ENCODE measurements around the gene IFNA6.
A peak's percentile ranks its signal among the peaks of the same experiment; 100 is the strongest.

Gene IFNA6

DNA sequence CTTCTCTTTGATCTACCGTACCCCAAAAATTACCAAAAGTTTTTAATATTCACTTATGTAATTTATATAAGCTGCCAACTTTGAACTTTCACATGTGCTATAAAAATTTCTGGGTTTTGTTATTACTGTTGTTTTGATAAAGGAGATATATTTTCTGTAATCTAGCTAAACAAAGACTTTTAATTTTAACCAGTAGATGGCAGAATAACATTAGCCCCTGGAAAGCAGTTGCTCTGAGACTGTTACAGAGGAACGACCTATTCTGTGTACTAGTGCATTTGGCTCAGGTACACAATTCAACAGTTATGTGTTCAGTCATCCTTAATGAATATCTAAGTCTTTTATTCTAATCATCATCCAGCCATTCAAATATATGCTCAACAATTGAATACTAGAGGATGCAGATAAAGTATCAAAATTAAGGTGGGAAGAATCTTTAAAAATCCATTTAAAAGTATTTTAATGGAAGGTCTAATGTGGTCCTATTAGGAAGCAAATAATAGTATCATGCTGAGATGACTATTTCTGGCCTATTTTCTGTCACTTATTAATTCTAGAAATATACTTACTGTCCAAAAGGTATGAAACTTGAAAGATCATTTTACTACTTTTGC is 24.1 kb downstream of the IFNA6 start:
- peak in 1 of 2 experiments; percentile 71 for DNase-seq

DNA sequence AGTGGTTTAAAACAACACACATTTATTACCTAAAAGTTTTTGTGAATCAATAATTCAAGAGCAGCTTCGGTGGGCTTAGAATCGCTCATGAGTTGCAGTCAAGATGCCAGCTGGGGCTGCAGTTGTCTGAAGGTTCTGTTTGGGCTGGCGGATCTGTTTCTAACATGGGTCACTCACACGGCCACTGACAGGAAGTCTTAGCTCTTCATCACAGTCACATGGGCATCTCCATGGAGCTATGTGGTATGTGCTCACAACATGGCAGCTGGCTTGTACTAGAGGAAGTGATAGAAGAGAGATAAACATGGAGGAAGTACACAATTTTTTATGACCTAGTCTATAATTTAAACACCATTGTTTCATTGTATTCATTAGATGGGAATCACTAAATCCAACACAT is 26.6 kb downstream of the IFNA6 start:
- DNase-seq: no peak

DNA sequence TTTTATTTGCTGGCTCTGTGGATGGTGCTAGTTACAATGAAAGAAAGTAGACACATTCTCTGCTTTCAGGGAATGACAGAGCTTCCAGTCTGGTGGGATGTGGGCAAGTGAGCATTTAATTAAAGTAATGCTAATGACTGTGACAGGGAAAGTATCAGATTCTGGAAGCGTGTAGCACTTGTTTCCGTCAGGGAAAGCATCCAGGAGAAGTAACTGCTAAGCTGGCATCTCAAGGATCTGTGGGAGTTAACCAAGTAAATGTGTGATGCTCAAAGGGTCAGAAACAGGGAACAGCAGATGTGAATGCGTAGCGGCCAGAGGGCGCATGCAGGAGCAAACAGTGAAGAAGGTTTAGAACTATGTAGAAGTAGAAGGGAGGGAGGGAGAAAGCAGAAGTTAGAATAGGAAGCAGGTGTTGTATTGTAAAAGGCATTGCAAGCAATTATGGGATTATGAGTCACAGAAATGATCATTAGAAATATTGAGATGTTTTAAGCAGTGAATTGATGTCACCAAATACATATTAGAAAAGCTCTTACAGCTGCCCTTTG is 27.7 kb downstream of the IFNA6 start:
- DNase-seq: no peak

DNA sequence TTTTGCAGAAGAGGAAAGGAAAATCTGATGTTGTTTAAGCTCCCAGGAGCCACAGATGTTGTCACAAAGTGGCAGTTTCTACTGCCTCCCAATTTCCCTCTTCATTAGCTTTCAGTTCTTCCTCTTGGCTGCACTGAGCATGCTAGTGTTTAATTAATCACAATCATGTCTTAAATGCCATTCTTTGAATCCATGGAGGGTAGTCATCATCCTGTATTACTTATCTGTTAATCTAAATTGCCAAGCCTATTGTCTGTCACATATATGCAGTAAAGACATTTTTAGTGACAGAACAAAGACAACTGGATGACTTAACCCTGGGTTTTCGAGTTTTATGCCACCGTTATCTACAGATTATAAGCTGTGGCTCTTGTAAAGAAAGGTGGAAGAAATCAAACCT is 30.2 kb downstream of the IFNA6 start:
- DNase-seq: no peak

DNA sequence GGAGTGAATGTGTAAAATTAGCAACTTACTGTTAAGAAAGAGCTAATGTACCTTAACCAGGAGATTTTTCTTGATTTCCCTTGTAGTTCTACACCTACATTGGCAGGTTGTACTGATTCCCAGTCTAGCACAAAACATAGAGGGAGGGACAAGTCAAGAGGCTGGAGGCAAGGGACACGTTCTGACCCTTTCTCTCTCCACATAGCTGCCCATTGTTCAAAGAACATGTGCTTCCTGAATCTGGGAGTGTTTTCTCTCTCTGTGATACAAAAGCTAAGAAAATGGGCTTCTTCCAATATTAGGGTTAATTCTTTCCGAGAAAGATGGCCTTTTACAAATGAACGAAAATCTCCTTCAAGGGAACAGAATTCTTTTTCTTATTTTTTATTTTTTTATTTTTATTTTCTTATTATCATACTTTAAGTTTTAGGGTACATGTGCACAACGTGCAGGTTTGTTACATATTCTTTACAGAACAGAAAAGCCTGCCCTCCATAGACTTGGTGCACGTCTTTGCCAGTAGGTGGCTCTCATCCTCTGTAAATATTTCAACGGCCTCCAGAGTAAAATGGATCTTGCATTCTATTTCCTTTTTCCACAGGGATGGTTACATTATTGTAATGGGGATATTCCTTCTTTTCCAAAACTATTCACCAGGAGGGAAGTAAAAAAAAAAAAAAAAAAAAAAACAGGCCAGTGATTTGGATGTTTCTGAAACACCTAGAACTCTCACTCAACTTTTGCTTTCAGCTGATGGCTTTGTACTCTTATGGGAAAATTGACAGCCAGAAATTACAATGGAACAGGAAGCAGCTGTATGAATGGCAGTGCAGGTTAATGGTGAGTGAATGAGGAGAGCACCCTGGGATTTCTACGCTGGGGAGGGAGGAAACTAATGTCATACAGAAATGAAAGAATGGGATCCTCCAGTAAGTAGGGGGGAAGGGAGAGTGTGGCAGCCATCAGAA is 32.4 kb downstream of the IFNA6 start:
- DNase-seq: peak; percentile 37 to 68

DNA sequence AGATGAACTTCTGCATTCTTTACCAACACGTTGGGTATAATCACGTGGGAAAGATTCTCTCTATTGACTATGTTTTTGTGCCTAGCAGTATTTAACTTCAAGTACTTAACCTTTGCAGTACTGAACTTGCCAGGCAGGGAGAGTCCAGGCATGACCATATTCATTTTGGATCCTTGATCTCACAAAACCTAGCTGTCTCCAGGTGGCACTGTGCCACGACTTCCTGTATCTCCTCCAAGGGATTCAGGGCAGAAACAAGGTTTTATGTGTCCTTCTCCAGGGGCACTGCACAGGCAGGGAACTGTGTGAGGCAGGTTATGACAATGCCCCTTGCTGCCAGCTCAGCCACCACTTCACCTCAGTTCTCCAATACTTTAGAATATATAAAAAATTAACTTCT is 33.8 kb downstream of the IFNA6 start:
- no peak for DNase-seq

DNA sequence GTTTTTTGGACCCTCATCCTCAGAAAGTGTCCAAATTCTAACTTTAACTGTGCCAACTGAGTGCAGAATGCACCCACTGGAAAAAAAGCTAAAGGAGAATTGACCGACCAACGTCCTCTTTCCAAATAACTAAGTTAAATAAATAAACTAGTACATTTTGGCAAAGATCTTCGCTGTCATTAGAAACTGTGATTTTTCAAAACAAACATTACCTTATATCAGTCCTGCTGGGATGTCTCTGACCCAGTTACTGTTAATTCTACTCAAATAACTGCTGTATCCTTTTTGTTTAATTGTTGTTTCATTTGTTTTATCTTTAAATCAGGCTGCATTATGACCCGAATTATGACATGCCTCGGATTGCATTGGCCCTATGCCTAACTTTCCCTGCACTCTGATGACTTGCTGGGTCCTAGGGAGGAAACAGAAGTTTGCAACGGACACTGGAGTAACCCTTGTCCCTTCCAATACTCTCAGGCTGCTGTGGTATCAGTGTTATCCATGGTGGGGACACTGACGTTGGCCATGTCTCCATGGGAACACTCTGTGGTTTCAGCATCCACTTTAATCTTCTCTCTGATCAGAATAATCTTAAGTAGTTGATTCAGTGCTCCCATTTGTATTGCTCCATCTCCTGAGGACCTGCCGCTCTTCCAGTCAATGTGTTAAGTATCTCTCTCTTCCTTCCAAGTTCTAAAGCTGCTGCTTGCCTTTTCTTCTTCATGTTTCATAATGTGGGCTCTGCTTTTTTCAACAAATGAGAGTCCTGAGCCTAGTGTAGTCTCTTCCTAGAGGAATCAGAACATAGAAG is 34.5 kb downstream of the IFNA6 start:
- DNase-seq: no peak

DNA sequence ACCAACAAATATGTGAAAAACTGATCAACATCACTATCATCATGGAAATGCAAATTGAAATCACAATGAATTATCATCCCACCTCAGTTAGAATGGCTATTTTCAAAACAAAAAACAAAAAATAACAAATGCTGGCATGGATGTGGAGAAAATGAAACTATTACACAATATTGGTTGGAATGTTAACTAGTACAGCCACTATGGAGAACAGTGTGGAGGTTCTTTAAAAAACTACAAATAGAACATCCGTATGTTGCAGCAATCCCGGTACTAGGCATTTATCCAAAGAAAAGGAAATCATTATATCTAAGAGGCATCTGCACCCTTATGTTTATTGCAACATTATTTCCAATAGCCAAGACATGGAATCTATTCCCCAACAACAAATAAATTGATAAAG is 36.5 kb downstream of the IFNA6 start:
- DNase-seq: no peak

DNA sequence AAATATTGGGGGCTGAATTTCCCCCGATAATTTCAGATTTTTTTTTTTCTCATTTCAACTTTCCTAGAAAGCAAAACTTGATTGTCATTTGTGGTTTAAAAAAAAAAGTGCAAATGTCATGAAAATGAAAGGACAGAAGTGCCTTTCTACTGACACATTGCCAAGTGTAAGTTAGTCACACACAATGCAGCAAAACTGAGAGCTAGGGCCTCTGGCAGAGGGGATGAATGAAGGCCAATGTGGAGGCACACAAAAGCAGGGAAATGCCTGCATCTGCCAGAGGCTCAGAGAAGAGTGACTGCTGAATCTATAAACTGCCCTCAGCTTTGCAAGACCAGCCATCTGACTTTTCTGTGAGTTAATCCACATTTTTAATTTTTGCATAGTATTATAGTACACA is 38.8 kb downstream of the IFNA6 start:
- no peak for DNase-seq

DNA sequence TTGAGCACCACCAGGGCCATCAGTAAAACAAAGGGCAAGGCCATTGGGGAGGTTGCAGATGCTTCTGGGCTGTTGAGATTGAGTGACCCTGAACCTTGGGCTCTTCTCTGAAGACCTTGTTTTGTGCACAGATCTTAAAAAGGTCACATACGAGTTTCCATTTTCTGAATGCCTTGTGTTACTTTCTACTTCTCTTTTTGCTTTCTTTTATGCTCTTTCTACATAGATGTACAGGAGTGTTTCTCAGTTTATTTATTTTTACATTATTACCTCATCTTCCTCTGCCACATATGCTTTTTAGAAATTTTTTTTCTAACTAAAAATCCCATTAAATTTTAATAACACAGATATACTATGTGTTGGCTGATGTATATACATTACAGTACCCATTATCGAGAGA is 45.5 kb downstream of the IFNA6 start, which contains the start of gene IFNA5:
Gene IFNA5, minus strand, starts transcription at position 101 of the 400 bp plus-strand sequence. Its CDS starts 57 bp downstream, at position 44.
- DNase-seq: no peak

Data from NCI-H446 (cell line).